Astrocyte (in vitro differentiated cells and primary cell): ENCODE measurements around the gene KLHL30. TPM values are rescaled to one million over a fixed set of nuclear protein-coding genes. Genes with fewer than 3 reads are reported as not detected.

Source experiments
- DNase-seq: peaks from one replicate; pipeline ENCODE4 v3.0.0-alpha.2; 2010; ENCODE audit warnings: low read depth
- FAIRE-seq: peaks from 2 replicates; lab custom pipeline; 2011; peaks lifted over from hg19 to GRCh38; lab: Jason Lieb, UNC
- H2AFZ ChIP-seq: 2 replicates; pipeline ENCODE4 v1.6.0; 2012; ENCODE audit warnings: low read depth, low read length, inconsistent platforms
- H3K27ac ChIP-seq: 2 replicates; pipeline ENCODE4 v1.5.1; 2011; ENCODE audit warnings: low read depth, low read length, inconsistent platforms
- H3K27me3 ChIP-seq: 2 replicates; pipeline ENCODE4 v1.6.0; 2011; ENCODE audit warnings: low read length, inconsistent platforms; ENCODE audit not compliant: insufficient read depth
- H3K36me3 ChIP-seq: 2 replicates; pipeline ENCODE4 v1.5.1; 2011; ENCODE audit warnings: low read length, inconsistent platforms; ENCODE audit not compliant: insufficient read depth
- H3K4me1 ChIP-seq: 2 replicates; pipeline ENCODE4 v1.5.1; 2011; ENCODE audit warnings: low read length, inconsistent platforms; ENCODE audit not compliant: insufficient read depth
- H3K4me2 ChIP-seq: 2 replicates; pipeline ENCODE4 v1.6.0; 2012; ENCODE audit warnings: low read length, inconsistent platforms
- H3K4me3 ChIP-seq: 2 replicates; pipeline ENCODE4 v1.5.1; 2011; ENCODE audit warnings: low read depth, mild to moderate bottlenecking, low read length, inconsistent platforms; ENCODE audit not compliant: insufficient read depth
- H3K79me2 ChIP-seq: 2 replicates; pipeline ENCODE4 v1.6.0; 2012; ENCODE audit warnings: mild to moderate bottlenecking, low read length, inconsistent platforms; ENCODE audit not compliant: insufficient read depth
- H3K9ac ChIP-seq: 2 replicates; pipeline ENCODE4 v1.6.0; 2012; ENCODE audit warnings: mild to moderate bottlenecking, low read length, inconsistent platforms
- H3K9me3 ChIP-seq: 2 replicates; pipeline ENCODE4 v1.5.1; 2012; ENCODE audit warnings: low read depth, mild to moderate bottlenecking, low read length, inconsistent platforms; ENCODE audit not compliant: insufficient read depth
- H4K20me1 ChIP-seq: 2 replicates; pipeline ENCODE4 v1.6.0; 2012; ENCODE audit warnings: low read length, inconsistent platforms; ENCODE audit not compliant: insufficient read depth
- H3K27ac Mint-ChIP-seq: one replicate; pipeline ENCODE4 v1.8.0; 2021; ENCODE audit warnings: mild to moderate bottlenecking, mixed read lengths; ENCODE audit not compliant: unreplicated experiment
- H3K27me3 Mint-ChIP-seq: one replicate; pipeline ENCODE4 v1.8.0; 2021; ENCODE audit warnings: low read depth, mixed read lengths; ENCODE audit not compliant: unreplicated experiment
- H3K36me3 Mint-ChIP-seq: one replicate; pipeline ENCODE4 v1.8.0; 2021; ENCODE audit warnings: low read depth, mixed read lengths; ENCODE audit not compliant: unreplicated experiment
- H3K4me1 Mint-ChIP-seq: one replicate; pipeline ENCODE4 v1.8.0; 2021; ENCODE audit warnings: low read depth, mixed read lengths; ENCODE audit not compliant: unreplicated experiment
- H3K4me3 Mint-ChIP-seq: one replicate; pipeline ENCODE4 v1.8.0; 2021; ENCODE audit warnings: mild to moderate bottlenecking, moderate library complexity, mixed read lengths; ENCODE audit not compliant: unreplicated experiment
- H3K9me3 Mint-ChIP-seq: one replicate; pipeline ENCODE4 v1.8.0; 2021; ENCODE audit warnings: mild to moderate bottlenecking, mixed read lengths; ENCODE audit not compliant: unreplicated experiment
- EZH2 ChIP-seq: IDR thresholded peaks from 2 replicates; pipeline ENCODE4 v1.6.1; 2012; ENCODE audit warnings: mild to moderate bottlenecking, low read length, inconsistent platforms; ENCODE audit not compliant: insufficient read depth
- total RNA-seq: library from RNA; stranded (reverse); gene quantifications from 2 replicates; pipeline ENCODE4 v1.2.1, GENCODE V29; 2021
- TF ChIP-seq, protein P1 (sequence below): IDR thresholded peaks from 2 replicates; pipeline ENCODE4 v1.5.1; 2011; ENCODE audit warnings: low read depth, mild to moderate bottlenecking, inconsistent platforms, low read length, moderate library complexity; ENCODE audit not compliant: insufficient read depth

Gene KLHL30
- total RNA-seq, 1 donor from 2014 or later, result 0.59 TPM

DNA sequence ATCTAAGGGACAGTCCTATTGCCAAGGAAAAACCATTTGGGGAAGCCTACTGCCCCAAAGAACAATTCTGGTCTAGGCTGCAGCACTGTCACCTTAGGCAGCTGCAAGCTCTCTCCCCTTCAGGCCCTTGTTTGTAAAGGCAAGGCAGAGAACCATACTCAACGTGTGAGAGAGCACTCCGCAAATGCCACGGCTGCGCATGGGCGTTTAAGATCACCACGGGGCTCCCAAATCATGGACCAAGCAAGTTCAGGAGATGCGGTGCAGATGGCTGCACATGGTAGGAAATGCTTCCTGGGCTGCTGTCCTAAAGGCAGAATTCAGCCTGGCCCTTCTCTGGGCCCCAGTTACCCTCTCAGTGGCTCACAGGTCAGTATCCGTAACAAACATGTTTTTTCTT is 35.8 kb downstream of the KLHL30 start:
- H4K20me1 ChIP-seq, result peaks cover under 1% of the 10 kb centered on the region
- Mint-ChIP-seq H3K27me3 (no peaks in the 10 kb centered on the region), H3K4me1 (peaks cover 10% of the 10 kb centered on the region), H3K9me3 (no peaks in the 10 kb centered on the region), H3K4me3 (no peak overlapping the region), H3K36me3 (peaks cover 21% of the 10 kb centered on the region), H3K27ac (no peak overlapping the region)
- no peak overlapping the region for H3K4me2 ChIP-seq
- DNase-seq (no peak), FAIRE-seq (no peak)
- H3K36me3 ChIP-seq, result peaks cover 45% of the 10 kb centered on the region
- TF ChIP-seq EZH2, result no peak
- TF ChIP-seq, protein P1, sequence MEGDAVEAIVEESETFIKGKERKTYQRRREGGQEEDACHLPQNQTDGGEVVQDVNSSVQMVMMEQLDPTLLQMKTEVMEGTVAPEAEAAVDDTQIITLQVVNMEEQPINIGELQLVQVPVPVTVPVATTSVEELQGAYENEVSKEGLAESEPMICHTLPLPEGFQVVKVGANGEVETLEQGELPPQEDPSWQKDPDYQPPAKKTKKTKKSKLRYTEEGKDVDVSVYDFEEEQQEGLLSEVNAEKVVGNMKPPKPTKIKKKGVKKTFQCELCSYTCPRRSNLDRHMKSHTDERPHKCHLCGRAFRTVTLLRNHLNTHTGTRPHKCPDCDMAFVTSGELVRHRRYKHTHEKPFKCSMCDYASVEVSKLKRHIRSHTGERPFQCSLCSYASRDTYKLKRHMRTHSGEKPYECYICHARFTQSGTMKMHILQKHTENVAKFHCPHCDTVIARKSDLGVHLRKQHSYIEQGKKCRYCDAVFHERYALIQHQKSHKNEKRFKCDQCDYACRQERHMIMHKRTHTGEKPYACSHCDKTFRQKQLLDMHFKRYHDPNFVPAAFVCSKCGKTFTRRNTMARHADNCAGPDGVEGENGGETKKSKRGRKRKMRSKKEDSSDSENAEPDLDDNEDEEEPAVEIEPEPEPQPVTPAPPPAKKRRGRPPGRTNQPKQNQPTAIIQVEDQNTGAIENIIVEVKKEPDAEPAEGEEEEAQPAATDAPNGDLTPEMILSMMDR, result no peak
- no peaks in the 10 kb centered on the region for H3K79me2 ChIP-seq
- H3K9me3 ChIP-seq, result no peaks in the 10 kb centered on the region
- H3K9ac ChIP-seq, result no peak overlapping the region
- H3K27me3 ChIP-seq, result no peaks in the 10 kb centered on the region
- H2AFZ ChIP-seq, result no peak overlapping the region
- no peak overlapping the region for H3K4me3 ChIP-seq
- H3K4me1 ChIP-seq, result peaks cover 16% of the 10 kb centered on the region
- no peak overlapping the region for H3K27ac ChIP-seq

DNA sequence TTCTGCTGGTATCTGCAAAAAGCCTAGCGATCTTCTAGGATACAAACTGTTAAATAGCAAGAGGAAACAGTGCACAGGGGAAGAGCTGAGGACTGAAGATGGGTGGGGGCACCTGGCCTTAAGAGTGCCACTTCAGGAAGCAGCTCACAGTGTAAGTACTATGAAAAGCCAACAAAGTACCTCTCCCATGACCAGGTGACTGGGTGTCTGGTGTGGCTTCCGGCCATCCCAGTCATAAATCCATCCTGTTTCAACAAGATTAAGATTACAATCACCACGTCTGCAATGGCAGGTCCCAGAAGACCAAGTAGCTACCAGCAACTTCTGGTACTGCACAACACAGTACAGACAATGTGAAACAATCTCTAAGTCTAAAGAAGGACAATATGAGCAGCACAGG is 36.2 kb downstream of the KLHL30 start:
- H4K20me1 ChIP-seq, result peaks cover 4% of the 10 kb centered on the region
- no peak overlapping the region for H3K27ac ChIP-seq
- TF ChIP-seq, protein P1, result no peak
- no peak for TF ChIP-seq EZH2
- no peak overlapping the region for H3K4me3 ChIP-seq
- H3K27me3 ChIP-seq, result no peaks in the 10 kb centered on the region
- DNase-seq (no peak), FAIRE-seq (no peak)
- peaks cover 12% of the 10 kb centered on the region for H3K4me1 ChIP-seq
- peaks cover 50% of the 10 kb centered on the region for H3K36me3 ChIP-seq
- H3K4me2 ChIP-seq, result no peak overlapping the region
- Mint-ChIP-seq H3K9me3 (no peaks in the 10 kb centered on the region), H3K4me1 (peaks cover 6% of the 10 kb centered on the region), H3K27me3 (no peaks in the 10 kb centered on the region), H3K27ac (no peak overlapping the region), H3K36me3 (peaks cover 25% of the 10 kb centered on the region), H3K4me3 (no peak overlapping the region)
- H3K9me3 ChIP-seq, result no peaks in the 10 kb centered on the region
- H3K9ac ChIP-seq, result no peak overlapping the region
- no peak overlapping the region for H2AFZ ChIP-seq
- H3K79me2 ChIP-seq, result no peaks in the 10 kb centered on the region

- H3K4me2 ChIP-seq, result no peak overlapping the region
- no peak overlapping the region for H3K9ac ChIP-seq
- no peak overlapping the region for H3K4me3 ChIP-seq
- no peaks in the 10 kb centered on the region for H3K9me3 ChIP-seq
- no peaks in the 10 kb centered on the region for H3K9me3 Mint-ChIP-seq
- peaks cover 5% of the 10 kb centered on the region for H4K20me1 ChIP-seq
- H3K4me1 Mint-ChIP-seq, result no peaks in the 10 kb centered on the region
- DNase-seq, result no peak
- FAIRE-seq, result no peak
- H2AFZ ChIP-seq, result no peak overlapping the region
- no peaks in the 10 kb centered on the region for H3K27me3 Mint-ChIP-seq
- no peaks in the 10 kb centered on the region for H3K27me3 ChIP-seq
- H3K27ac Mint-ChIP-seq, result no peak overlapping the region
- no peak overlapping the region for H3K4me3 Mint-ChIP-seq
- no peak overlapping the region for H3K27ac ChIP-seq
- no peak for TF ChIP-seq EZH2
- TF ChIP-seq, protein P1, result no peak
- H3K4me1 ChIP-seq, result no peaks in the 10 kb centered on the region
- H3K79me2 ChIP-seq, result no peaks in the 10 kb centered on the region
- peaks cover 61% of the 10 kb centered on the region for H3K36me3 ChIP-seq
- peaks cover 25% of the 10 kb centered on the region for H3K36me3 Mint-ChIP-seq
Measured at GRCh38 chr2:238176613-238177012, 38.1 kb downstream of the KLHL30 start.
